HFFc6 (cell line): ENCODE measurements around the gene ATF7IP2. TPM values are rescaled to one million over a fixed set of nuclear protein-coding genes. Genes with fewer than 3 reads are reported as not detected.
"Not testable (repeated sequence)": the region's sequence is repeated elsewhere in the genome, so short reads cannot be mapped to it uniquely, and the experiment has no call there.

Experiments used
- DNase-seq: peaks from one replicate; pipeline ENCODE4 v3.0.0-alpha.2; 2018
- H3K27ac Mint-ChIP-seq: 2 replicates; pipeline ENCODE4 v1.8.0; 2020; ENCODE audit warnings: mild to moderate bottlenecking, mixed read lengths
- H3K27me3 Mint-ChIP-seq: 2 replicates; pipeline ENCODE4 v1.8.0; 2021; ENCODE audit warnings: mild to moderate bottlenecking, moderate library complexity, mixed read lengths; ENCODE audit not compliant: insufficient read depth
- H3K36me3 Mint-ChIP-seq: 2 replicates; pipeline ENCODE4 v1.8.0; 2021; ENCODE audit warnings: low read depth, mixed read lengths
- H3K4me1 Mint-ChIP-seq: 2 replicates; pipeline ENCODE4 v1.8.0; 2020; ENCODE audit warnings: low read depth, mixed read lengths
- H3K4me3 Mint-ChIP-seq: 2 replicates; pipeline ENCODE4 v1.8.0; 2020; ENCODE audit warnings: mild to moderate bottlenecking, moderate library complexity, mixed read lengths
- H3K9me3 Mint-ChIP-seq: 2 replicates; pipeline ENCODE4 v1.8.0; 2020; ENCODE audit warnings: mild to moderate bottlenecking, mixed read lengths
- total RNA-seq, 6 experiments: library from RNA; stranded (reverse); fragmentation: NEBNext Ultra II Directional; extraction: Animal tissue kit (Norgen Biotek cat#: 25700); gene quantifications; 2 replicates in 1 of 6; 3 replicates in 5 of 6; pipeline ENCODE4 v1.2.3, GENCODE V29; 2021
- TF ChIP-seq, protein P1 (sequence below): fragments of 200-600 bp; sonication (generic); IDR thresholded peaks from 2 replicates; pipeline ENCODE4 v1.5.0; 2021; ENCODE audit warnings: antibody characterized with exemption, mild to moderate bottlenecking

ATF7IP2 gene
- total RNA-seq, 6 experiments from 2014 or later, result 0.22 to 1.2 (median 0.62) TPM; not detected in 2

DNA sequence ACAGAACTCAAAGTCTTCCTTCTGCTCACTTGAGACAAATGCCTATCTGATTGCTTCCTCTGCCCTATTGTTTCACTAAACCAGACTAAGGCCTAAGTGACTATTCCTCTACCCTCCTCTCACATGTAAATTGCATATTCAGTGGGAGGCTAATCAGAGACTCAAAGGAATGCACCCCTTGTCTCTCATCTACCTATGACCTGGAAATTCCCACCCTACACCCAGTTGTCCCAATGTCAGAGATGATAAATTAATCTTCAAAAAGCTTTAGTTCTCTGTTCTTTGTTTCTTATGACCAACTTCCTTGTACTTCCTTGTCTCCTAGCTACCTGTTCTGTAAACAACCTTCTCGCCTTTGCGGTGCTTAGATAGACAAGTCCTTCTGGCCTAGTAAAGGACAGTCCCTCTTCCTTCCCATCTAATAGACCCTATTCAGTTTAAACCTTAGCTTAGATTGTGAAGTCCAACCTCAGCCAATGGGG, 118.6 kb downstream of the ATF7IP2 start:
- Mint-ChIP-seq H3K36me3 (no peaks in the 10 kb centered on the region), H3K27me3 (no peaks in the 10 kb centered on the region; the same call in 1 of the 2 replicates), H3K4me1 (no peaks in the 10 kb centered on the region), H3K4me3 (no peak overlapping the region), H3K9me3 (no peaks in the 10 kb centered on the region), H3K27ac (no peak overlapping the region)
- TF ChIP-seq, protein P1, sequence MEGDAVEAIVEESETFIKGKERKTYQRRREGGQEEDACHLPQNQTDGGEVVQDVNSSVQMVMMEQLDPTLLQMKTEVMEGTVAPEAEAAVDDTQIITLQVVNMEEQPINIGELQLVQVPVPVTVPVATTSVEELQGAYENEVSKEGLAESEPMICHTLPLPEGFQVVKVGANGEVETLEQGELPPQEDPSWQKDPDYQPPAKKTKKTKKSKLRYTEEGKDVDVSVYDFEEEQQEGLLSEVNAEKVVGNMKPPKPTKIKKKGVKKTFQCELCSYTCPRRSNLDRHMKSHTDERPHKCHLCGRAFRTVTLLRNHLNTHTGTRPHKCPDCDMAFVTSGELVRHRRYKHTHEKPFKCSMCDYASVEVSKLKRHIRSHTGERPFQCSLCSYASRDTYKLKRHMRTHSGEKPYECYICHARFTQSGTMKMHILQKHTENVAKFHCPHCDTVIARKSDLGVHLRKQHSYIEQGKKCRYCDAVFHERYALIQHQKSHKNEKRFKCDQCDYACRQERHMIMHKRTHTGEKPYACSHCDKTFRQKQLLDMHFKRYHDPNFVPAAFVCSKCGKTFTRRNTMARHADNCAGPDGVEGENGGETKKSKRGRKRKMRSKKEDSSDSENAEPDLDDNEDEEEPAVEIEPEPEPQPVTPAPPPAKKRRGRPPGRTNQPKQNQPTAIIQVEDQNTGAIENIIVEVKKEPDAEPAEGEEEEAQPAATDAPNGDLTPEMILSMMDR, result no peak
- DNase-seq, result no peak

DNA sequence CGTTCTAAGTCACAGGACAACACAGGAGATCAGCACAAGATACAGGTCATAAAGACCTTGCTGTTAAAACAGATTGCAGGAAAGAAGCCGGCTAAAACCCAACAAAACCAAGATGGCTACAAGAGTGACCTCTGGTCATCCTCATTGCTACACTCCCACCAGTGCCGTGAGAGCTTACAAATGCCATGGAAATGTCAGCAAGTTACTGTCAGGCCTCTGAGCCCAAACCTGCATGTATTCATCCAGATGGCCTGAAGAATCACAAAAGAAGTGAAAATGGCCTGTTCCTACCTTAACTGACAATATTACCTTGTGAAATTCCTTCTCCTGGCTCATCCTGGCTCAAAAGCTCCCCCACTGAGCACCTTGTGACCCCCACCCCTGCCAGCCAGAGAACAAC, 119.4 kb downstream of the ATF7IP2 start:
- H3K9me3 Mint-ChIP-seq, H3K36me3 Mint-ChIP-seq, H3K27ac Mint-ChIP-seq, DNase-seq, H3K4me1 Mint-ChIP-seq, H3K4me3 Mint-ChIP-seq, H3K27me3 Mint-ChIP-seq: not testable (repeated sequence)

DNA sequence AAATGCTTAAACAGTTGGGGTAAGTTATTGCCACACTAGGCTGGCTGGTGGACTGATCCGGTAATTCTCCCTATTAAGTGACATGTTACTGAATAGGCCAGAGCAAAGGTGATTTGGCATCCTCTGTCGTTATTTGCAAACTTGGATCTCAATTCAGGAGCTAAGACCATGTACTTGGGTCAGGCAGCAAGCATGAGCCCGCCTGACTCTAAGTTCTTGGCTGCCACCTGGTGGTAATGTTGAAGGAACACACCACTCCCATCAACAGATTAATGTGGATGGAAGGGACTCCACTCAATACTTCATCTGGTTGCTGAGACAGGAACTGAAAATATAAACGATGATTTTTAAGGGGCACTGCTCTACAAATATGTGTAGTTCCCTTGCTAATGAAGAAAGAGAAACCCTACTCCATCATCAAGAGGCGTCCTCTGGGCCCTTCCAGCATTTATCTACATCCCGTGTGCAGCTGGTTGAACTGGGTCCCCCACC, 123.7 kb downstream of the ATF7IP2 start:
- no peak overlapping the region for H3K27ac Mint-ChIP-seq
- no peak overlapping the region for H3K4me3 Mint-ChIP-seq
- no peaks in the 10 kb centered on the region for H3K9me3 Mint-ChIP-seq
- H3K4me1 Mint-ChIP-seq, result peaks cover under 1% of the 10 kb centered on the region; the same call in 1 of the 2 replicates
- DNase-seq, result peak; percentile 74
- H3K36me3 Mint-ChIP-seq, result no peaks in the 10 kb centered on the region
- TF ChIP-seq, protein P1, result peak; percentile 89
- peaks cover 2% of the 10 kb centered on the region; the same call in 1 of the 2 replicates for H3K27me3 Mint-ChIP-seq

DNA sequence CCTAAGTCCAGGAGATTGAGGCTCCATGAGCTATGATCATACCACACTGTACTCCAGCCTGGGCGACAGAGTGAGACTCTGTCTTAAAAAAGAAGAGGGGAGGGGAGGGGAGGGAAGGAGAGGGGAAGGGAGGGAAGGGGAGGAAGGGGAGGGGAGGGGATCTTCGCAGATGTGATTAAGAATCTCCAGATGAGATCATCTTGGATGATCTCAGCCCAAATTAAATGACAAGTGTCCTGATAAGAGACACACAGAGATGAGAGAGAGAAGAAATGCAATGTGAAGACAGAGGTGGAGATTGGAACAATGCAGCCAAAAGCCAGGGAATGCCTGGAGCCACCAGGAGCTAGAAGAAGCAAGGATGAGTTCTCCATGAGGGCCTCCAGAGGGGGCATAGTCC, 124.4 kb downstream of the ATF7IP2 start:
- Mint-ChIP-seq H3K27ac (no peak overlapping the region), H3K4me3 (no peak overlapping the region), H3K4me1 (peaks cover 7% of the 10 kb centered on the region; the same call in 1 of the 2 replicates), H3K27me3 (peaks cover 2% of the 10 kb centered on the region; the same call in 1 of the 2 replicates), H3K9me3 (no peaks in the 10 kb centered on the region), H3K36me3 (no peaks in the 10 kb centered on the region)
- no peak for DNase-seq
- TF ChIP-seq, protein P1, result no peak

DNA sequence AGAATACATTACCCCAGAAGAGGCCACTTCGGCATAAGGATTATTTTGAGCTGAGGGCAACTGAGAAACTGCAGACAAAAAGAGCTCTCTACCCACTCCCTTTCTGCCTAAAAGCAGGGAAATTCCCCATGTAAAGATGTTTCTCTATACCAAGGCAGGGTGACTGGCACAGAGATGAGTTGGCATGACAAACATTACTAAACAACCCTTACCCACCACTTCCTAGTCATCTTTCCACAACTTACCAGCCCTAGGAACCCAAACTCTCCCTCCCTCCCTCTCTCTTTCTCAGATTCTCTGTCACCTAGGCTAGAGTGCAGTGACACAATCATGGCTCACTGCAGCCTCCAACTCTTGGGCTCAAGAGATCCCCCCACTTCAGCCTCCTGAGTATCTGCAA, 126.0 kb downstream of the ATF7IP2 start:
- H3K4me1 Mint-ChIP-seq, result peaks cover 7% of the 10 kb centered on the region; the same call in 1 of the 2 replicates
- DNase-seq, result no peak
- H3K36me3 Mint-ChIP-seq, result no peaks in the 10 kb centered on the region
- peaks cover 2% of the 10 kb centered on the region; the same call in 1 of the 2 replicates for H3K27me3 Mint-ChIP-seq
- H3K27ac Mint-ChIP-seq, result no peak overlapping the region
- TF ChIP-seq, protein P1, result no peak
- H3K9me3 Mint-ChIP-seq, result no peaks in the 10 kb centered on the region
- no peak overlapping the region for H3K4me3 Mint-ChIP-seq

DNA sequence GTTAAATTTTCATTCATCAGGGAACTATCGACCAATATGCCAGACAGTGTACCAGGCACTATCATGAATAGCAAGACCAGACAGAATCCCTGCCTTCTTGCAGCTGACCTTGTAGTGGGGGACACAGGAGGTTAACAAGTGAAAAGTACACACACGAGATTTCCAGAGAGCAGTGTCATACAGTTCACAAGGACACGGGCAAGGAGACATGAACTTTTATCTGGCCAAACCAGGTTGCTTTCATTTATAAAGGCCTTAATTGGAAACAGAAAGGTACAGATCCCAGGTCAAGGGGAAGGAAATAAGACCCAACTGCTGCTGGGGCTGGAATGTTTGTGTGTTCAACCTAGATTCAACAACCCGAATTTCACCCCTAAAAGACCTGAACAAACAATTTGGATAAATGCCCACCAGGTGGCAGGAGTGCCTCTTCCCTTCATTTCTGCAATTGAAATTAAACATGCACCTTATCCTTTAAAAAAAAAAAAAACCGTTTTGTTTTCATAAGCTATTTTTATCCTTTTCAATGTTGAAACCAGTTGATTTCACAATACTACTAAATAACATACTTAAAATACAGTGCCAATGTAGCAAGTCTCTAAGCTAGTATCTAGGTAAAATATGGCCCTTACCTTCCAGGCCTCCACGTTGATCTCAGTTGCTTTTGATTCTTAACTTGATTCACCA, 128.7 kb downstream of the ATF7IP2 start:
- no peak overlapping the region; the same call in 1 of the 2 replicates for H3K27ac Mint-ChIP-seq
- no peak overlapping the region for H3K4me3 Mint-ChIP-seq
- H3K9me3 Mint-ChIP-seq, result no peaks in the 10 kb centered on the region
- no peaks in the 10 kb centered on the region for H3K36me3 Mint-ChIP-seq
- peak; percentile 49 for DNase-seq
- TF ChIP-seq, protein P1, result peak; percentile 88
- peaks cover 7% of the 10 kb centered on the region; the same call in 1 of the 2 replicates for H3K4me1 Mint-ChIP-seq
- peaks cover 2% of the 10 kb centered on the region; the same call in 1 of the 2 replicates for H3K27me3 Mint-ChIP-seq
